HG02588 (cell line): ENCODE data around the gene TAF5L.

Experiments
- ATAC-seq: cut with Tn5 transposase; IDR thresholded peaks from one replicate; pipeline ENCODE4 v1.9.1; 2021; ENCODE audit warnings: mild to moderate bottlenecking, moderate library complexity; ENCODE audit not compliant: unreplicated experiment

The TAF5L gene

DNA sequence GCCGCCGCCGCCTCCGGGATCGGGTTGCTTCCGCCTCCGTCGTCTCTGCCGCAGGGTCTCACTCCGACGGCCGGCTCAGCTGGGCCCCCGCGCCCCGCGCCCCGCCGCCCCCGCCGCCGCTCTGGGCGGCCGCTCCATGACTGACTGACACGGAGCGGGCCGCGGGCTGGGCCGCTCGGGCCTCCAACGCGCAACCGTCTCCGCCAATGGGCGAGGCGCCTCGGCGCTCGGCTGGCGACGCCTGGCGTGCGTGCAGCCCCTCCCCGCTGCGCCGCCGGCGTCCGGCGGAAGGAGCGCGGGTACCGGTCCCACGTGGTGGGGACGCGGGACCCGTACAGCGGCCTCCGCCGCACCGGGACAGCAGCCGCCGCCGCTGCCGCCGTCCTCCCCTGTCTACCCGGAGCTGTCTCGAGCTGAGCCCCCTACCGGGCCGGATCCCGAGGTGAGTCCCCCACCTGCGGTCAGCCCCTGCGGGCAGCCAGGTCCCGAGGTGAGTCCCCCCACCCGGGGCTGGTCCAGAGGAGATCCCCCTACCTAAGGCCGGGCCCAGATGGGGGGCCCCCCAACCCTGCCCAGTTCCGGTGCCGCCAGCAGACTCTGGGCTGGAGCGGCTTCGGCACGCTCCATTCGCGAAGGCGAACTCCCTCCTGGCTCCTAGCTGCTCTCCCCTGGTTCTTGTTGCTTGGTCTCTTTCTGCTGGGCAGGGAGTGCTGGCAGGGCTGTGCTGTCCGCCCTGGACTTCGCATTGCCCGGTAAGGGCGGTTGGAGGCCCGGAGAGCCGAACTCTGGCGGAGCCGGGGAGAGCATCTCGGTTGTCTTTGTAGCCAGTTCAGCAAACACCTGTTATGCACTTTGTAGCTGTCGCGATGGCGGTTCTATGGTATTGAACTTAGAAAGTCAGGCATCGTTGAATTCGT is at the start of gene TAF5L, which contains the start of gene URB2:
TAF5L (minus strand) TSS at position 208 of the 917 bp plus-strand sequence. CDS start 11,640 bp downstream, outside the sequence.
URB2 (plus strand) TSS at position 333 of the 917 bp plus-strand sequence. CDS start 1,387 bp downstream, outside the sequence.
- ATAC-seq = peak; percentile 83

DNA sequence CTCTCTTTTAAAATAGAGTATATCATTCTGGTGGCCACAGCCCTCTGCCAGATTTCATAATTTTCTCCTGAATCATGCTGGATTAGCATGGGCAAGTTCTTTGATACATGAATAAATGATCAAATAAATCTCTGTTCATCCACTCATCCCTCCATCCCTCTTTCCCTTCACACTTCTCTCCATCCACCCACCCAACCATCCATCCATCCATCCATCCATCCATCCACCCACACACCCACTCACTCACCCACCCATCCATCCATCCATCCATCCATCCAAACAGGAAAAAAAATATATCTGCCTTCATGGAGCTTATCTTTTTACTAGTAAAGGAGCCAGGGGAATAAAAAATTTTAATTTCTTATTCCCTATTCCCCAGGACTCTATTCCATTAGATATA is 49.5 kb upstream of the TAF5L start:
- no peak for ATAC-seq

DNA sequence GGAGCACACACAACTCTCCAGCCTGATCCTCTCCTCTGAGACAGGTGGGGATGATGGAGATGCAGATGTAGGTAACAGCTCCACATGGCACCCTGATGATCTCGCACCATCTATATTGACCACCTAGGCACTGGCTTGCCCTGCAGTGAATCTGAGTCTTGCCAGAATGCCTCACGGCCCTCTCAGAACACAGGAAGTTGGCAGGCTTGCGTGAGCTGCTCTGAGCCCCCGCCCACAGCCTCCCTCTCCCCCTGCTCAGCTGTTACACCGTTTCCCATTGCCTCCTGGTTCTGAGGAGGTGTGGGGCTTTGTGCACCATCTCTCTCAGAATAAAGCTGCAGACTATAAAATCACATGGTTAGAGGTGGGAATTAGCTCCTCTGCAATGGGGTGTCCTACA is 48.1 kb upstream of the TAF5L start:
- no peak for ATAC-seq

DNA sequence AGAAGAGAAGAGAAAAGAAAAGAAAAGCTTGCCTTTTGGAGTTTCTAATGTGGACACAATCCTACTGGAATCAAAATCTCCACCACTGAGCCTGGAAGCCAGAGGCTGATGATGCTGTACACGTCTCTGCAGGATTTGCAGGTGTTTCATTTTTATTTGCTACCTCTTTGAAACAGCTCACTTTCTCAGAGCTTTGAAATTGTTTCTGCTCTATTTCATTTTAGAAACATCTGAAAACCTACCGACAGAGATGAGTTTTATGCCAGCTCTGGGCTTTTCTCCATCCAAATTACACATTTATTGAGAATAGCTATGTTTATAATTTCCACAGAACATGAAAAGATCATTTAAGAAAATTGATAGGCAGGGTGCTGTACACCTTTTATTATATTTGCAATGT is 46.3 kb upstream of the TAF5L start:
- no peak for ATAC-seq

DNA sequence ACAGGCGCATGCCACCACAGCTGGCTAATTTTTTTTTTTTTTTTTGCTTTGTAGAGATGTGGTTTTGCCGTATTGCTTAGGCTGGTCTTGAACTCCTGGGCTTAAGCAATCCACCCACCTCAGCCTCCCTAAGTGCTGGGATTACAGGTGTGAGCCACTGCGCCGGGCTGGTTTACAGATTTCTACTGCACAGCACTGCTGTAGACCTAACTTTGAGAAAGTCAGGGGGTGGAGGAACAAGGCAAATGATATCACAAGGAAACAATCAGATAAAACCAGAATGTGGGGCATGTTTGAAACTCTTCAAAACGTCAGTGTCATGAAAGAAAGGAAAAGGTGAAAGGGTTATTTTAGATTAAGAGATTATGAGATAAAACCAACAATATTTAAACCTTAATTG is 45.4 kb upstream of the TAF5L start:
- no peak for ATAC-seq

DNA sequence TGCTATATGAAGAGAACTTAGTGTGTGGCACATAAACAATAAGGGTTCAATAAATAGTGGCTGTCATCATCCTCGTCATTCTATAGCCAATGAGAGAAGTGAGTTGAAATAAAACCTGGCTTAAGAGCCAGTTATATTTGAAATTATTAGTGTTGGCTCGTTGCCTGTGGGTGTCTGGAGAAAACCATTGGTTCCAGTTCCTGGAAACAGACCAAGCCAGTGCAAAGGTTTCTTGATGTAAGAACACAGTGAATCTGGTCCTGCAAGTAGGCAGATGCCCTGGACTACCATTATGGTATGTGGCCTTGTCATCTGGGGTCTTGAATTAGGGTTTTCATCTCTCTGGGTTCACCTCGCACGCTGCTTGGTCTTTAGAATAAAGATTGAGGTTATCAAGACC is 43.4 kb upstream of the TAF5L start:
- ATAC-seq = no peak

DNA sequence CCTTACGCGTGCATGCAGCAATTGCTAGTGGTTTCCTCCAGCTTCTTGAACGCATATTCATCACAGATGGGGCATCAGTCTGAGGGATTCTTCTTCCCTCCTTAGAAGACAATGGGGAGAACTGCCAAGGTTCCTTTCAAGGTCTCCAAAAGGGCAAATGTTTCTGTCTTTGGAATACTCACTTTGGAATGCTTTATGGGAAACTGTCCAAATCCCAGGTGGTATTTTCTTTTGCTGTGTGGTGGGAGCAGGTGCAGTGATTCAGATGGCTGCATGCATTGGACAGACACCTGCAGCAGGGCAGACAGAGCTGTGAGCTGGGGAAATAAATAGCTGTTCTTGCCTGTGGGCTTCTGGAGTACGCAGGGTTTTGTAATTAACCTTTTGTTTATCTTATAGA is 40.7 kb upstream of the TAF5L start:
- no peak for ATAC-seq

DNA sequence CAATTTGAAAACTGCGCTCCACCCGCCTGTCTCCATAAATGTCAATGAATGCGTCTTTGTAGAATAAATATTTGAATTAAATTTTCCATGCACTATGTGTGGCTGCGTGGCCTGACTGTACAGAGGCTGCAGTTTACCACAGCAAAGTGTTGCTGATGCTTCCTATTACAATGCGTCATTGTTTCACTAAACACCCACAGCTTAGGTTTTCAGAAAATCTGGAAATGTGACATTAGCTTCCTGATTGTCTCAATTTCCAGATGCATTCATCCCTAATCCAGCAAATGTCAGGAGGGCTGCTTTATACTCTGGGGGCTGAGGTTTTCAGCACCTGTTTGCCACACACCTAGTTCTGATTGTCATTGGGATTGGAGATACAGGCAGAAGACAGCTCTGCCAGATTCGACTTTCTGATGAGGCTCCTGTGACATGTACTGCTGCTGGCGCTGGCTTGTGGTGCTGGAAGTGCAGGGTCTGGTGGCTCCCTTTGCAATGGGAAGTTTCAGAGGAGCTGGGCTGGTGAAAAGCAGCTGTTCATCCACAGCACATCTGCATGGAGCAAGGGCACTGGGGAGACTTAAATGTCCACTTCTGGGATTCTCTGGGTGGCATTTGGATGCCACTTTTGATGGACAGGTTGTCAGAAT is 40.1 kb upstream of the TAF5L start:
- no peak for ATAC-seq

DNA sequence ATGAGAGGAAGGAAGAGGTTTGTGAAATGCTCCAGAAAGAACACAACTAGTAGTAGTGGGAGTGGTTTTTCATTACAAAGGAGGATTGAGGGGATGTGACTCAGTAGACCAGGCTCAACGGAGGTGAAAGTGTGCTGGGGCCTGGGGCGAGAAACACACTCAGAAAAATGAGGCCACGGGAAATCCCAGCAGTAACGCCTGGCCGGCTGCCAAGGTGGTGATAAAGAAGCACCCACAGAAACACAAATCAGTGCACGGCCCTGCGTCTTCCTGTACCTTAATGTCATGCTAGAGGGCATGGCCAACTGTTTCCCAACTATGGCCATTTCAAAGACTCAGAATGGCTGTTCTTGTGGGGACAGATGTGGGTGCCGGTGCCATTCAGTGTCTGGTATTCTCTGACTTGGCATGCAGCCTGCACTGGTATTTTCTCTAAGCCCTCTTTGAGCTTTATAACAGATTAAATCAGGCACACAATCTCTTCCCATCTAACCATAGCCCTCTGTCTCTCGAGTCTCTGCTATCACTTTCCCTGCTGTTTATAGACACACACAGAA is 38.3 kb upstream of the TAF5L start:
- ATAC-seq = no peak

DNA sequence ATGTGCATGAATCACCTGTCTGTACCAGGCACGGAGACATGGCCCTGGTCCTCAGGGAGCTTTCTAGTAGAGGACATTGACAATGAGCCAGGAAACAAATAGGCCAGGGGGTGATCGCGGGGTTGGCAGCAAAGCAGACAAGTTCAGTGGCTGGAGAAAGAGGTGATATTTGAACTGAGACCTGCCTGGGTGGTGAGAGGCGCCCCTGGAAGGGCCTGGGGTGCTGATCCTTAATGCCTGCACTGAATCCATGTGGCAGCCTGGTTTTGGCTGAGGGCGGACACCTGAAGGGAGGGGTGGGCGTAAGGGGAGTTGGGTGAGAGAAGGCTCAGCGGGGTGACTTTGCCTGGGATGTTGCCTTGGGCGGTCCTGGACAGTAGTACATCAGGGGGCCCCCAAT is 36.0 kb upstream of the TAF5L start:
- ATAC-seq = no peak

DNA sequence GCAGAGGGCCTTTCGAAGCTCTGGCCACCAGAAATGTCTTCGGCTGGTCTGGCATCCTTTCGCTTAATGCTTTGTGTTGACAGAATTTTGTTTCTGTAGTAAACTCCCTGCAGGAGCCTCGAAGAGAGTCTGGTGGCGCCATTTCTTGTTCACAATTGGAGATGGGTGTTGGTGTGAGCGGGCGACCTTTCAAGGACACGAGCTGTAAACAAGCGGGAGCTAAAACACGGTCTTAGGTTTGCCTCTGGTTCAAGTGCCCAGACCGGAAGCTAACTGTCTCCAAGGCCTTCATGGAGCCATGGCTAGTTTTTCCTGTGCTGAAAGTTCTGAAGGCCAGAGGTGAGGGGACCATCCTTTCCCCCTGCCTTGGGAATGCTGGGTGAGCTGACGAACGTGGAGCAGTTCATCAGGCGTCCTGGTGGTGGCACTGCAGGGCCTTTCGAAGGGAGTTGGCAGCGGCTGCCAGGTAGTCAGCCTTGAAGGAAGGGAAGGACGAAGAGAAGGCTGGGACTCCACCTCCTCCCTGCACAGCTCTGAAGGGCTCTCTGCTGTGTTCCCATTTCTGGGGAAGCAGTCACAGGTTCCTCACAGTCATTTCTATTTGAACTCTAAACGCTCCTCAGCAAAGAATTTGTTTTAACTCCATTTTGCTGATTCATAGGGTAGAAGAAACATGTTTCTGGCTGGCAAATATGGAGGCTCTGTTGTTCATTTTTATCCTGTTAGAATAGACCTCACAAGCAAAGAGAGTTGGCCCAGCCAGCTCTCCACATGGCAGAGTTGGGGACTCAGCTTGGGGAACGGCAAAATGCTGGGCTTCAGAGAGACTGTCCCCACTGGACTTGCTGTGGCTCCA is 35.3 kb upstream of the TAF5L start:
- peak; percentile 68 for ATAC-seq

DNA sequence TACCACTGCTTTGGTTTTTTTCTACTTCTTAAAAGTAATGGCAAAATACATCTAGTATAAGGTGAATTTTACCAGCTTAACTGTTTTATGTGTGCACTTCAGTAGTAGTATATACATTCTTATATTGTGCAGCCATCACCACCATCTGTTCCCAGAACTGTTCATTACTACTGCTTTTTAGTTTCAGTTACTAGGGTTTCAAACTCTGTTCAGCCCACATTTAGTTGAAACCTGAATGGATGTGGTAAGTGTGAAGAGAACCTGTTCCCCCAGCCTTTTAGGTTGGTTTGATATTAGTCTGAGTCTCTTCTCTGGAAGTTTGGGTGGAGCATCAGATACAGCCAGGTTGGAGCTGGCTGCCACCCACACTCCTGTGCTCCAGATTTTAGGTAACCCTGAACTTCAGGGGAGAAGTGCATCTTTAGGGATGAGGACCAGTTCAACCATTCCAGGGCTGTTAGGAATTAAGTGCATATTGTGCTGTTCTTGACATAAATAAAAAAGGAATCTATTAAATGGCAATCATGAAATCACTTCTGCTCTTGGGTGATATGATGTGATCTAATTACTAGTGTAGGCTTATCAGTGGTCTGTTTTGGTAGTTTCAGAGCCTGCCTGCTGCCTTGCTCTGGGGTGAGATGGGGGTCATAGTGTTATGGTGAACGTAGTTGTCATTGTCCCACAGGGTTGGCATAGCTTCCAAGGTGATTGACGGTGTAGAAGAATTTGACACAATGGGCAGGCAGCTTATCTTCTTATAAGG is 32.3 kb upstream of the TAF5L start:
- ATAC-seq = no peak

DNA sequence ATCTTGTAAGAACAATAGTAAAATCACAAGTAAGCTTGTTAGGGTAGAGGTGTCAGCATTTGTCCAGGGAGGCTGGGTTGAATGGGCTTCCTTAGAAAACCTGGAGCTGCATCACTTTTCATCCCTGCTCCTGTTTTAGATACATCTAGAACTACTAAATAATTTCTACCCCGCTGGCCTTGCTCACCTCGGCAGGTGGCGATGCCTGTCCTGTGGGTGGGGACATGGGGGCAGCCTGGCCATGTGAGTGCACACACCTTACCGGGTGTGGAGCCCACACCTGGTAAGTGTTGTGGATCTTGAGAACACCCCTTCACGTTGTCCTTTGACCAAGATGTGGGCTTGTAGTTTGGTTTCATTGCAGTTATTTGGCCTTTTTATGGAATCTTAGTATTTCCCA is 29.9 kb upstream of the TAF5L start:
- no peak for ATAC-seq

DNA sequence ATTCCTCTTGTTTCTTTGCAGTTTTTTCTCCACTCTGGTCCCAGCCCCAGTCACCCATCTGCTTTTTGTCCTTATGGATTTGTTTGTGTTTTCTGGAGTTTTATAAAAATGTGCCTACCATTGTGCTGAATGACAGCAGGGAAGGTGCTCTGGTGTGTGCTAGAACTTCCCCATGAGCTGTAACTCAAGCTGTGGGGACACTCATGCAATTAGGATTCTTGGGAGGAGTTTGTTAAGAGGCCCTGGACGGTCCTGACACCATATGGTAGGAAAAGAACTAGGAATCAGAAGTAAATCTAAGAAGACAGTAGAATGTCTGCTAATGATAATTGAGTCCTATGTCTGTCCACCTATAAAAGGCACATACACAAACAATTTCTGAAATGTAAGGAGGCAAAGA is 27.5 kb upstream of the TAF5L start:
- no peak for ATAC-seq

DNA sequence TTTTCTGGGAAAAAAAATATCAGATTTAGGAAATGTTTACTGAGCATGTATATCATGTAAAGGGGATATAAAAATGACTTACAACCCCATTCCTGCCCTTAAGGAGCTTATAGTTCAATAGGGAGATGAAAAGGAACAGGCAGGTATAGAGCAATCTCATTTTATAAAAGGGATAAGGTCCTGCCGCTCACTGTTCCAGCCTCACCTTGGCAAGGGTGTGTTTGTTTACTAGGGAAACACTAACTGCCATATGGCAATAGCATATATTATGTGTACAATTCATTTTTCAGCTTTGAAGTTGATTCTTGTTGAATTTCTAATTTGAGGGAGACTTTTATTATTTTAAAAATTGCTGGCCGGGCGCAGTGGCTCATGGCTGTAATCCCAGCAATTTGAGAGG is 25.6 kb upstream of the TAF5L start:
- ATAC-seq = no peak

DNA sequence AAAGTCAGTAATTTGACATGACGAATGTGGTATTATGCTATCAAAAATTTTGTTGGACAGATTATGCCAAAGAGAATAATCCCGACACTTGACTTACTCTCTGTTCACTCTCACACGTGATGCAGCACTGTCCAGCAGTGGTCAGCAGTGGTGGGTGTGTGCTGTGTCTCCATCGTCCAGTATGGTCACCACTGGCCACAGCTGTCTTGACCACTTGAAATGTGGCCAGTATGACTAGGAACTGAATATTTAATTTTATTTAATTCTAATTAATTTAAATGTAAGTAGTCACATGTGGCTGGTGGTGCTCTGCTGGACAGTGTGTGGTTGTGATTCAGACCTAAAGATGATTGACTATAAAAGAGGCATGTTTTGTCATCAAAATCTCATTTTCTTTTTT is 24.1 kb upstream of the TAF5L start:
- ATAC-seq = no peak

DNA sequence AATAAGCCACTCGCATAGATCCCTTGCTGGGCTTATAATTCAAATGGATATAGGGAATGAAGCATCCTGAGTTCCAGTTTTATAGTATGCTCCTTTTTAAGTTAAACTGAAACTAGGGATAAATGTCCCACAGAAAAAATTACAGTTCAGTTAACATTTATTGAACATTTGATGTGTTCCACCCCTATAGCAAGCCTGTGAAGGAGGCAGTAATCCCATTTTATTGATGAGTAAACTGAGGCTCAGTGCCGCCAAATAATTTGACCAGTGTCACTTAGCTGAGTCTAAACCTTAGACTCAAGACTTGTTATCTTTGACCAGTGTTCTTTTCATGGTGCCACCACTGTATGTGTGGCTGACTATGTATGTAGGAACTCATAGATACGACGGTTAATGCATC is 22.5 kb upstream of the TAF5L start:
- ATAC-seq = no peak

DNA sequence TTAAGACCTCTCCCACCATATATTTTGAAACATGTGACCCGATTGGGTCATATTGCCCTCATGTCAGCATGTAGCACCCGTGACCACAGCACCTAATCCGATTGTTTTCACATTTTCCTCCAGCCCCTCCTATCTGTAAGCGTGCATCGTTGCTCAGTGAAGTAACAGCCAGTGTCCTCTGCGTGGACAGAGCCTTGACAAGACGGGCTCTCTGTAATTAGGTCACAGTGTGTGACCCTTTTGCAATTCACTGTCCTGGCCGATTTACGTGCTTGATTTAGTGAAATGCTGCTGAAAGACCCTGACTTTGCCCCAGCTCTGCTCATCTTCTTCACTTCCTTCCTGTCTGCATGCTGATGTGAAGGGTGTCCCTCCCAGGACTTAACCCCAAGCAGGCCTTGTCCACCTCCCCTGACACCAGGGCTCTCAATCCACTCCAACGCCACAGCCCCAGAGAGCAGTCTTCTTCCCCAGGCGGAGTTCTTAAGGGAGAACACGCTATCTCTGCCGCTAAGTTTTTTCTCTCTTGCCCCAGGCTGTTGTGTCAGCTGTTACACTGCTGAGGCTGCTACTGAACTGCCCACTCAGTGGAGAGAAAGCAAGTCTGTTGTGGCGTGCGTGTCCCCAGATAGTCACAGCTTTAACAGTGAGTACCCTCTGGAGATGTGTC is 19.5 kb upstream of the TAF5L start:
- no peak for ATAC-seq

DNA sequence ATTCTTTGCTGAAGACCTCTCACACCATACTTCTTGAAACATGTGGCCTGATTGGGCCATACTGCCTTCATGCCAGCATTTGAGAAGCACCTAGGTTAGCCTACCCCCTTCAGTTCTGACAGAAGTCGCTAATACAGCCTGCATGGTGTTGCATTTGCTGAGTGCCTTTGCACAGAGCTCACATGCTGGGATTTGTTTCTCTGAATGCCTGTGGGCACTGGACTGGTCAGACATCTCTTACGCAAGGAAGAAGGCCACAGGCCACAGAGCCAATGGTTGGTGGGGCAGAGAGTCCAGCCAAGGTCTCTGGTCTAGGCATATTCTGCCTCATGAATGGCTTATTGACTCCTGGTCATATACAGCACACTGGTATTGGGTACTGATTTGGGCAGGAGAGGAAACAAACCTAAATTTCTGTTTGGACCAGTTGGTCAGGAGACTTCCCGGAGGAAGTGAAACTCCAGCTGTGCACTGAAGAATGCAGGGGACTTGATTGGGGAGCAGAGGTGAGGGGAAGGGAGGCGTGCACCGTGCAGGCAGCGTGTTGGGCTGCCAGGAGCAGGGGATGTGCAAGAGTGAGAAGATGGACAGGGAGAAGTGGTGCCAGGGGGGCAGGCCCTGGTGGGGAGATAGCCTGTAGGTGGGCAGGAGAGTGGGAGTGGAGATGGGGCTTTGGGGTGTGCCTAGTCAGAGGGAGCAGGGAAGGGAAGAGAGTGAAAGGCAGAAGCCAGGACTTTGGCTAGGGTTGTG is 18.2 kb upstream of the TAF5L start:
- no peak for ATAC-seq
